GF-D8 (cell line): ENCODE measurements around the gene KRT83.
"Not testable (repeated sequence)": the region's sequence is repeated elsewhere in the genome, so short reads cannot be mapped to it uniquely, and the experiment has no call there.

ENCODE experiments used
- DNase-seq: peaks from one replicate; lab custom pipeline; 2025; lab: John Stamatoyannopoulos, UW

KRT83 gene

GRCh38 chr12:52286857-52287785 lies 34.1 kb downstream of the KRT83 start:
- DNase-seq = not testable (repeated sequence)

GRCh38 chr12:52285851-52286530 lies 35.2 kb downstream of the KRT83 start:
- DNase-seq = no peak

GRCh38 chr12:52285172-52285745 lies 35.9 kb downstream of the KRT83 start:
- DNase-seq = no peak

GRCh38 chr12:52284562-52285171 lies 36.5 kb downstream of the KRT83 start:
- no peak for DNase-seq

- no peak for DNase-seq
Measured at GRCh38 chr12:52280796-52281560, 40.2 kb downstream of the KRT83 start.

GRCh38 chr12:52280319-52280795 lies 40.8 kb downstream of the KRT83 start:
- DNase-seq = no peak

- no peak for DNase-seq
Measured at GRCh38 chr12:52279422-52280318, 41.5 kb downstream of the KRT83 start.

- DNase-seq = no peak
Measured at GRCh38 chr12:52278575-52279421, 42.4 kb downstream of the KRT83 start.

GRCh38 chr12:52277486-52278245 lies 43.5 kb downstream of the KRT83 start:
- DNase-seq = no peak

GRCh38 chr12:52275686-52276085 lies 45.5 kb downstream of the KRT83 start:
- no peak for DNase-seq

GRCh38 chr12:52274521-52275120 lies 46.6 kb downstream of the KRT83 start, which contains the start of gene KRT86:
Gene KRT86, plus strand, starts transcription at chr12:52274645. Its CDS starts 27,272 bp downstream, at chr12:52301917.
- no peak for DNase-seq

GRCh38 chr12:52271158-52271557 lies 50.0 kb downstream of the KRT83 start:
- DNase-seq = no peak

- DNase-seq = no peak
Measured at GRCh38 chr12:52270541-52271070, 50.6 kb downstream of the KRT83 start.

- DNase-seq = no peak
Measured at GRCh38 chr12:52268212-52268611, 53.0 kb downstream of the KRT83 start.

GRCh38 chr12:52267699-52268098 lies 53.5 kb downstream of the KRT83 start:
- DNase-seq = no peak

- DNase-seq = no peak
Measured at GRCh38 chr12:52267266-52267665, 53.9 kb downstream of the KRT83 start.

GRCh38 chr12:52266514-52266913 lies 54.7 kb downstream of the KRT83 start:
- no peak for DNase-seq

- no peak for DNase-seq
Measured at GRCh38 chr12:52264435-52264825, 56.8 kb downstream of the KRT83 start.
